A549 (cell line): ENCODE measurements around the gene PTTG2. TPM values are rescaled to one million over a fixed set of nuclear protein-coding genes. Genes with fewer than 3 reads are reported as not detected.

ENCODE experiments used
- ATAC-seq, 2 experiments: fragments of 200-7000 bp in 1 of 2; fragments of >200 bp in 1 of 2; cut with Nextera tagmentation in 1 of 2; cut with Tn5 transposase in 1 of 2; 3 replicates each; pipeline versions ENCODE4 v1.8.0 to v1.9.1; 2018 to 2020; ENCODE audit warnings: mild to moderate bottlenecking in 1 of 2, moderate library complexity in 1 of 2
- CTCF ChIA-PET: fragments of 300-600 bp; sonication (Branson Sonifier 250); formaldehyde crosslinking; extraction: SDS; loops from one replicate; lab custom pipeline; 2021; ENCODE audit warnings: antibody characterized with exemption, inconsistent platforms; lab: Yijun Ruan, JAX
- POLR2A ChIA-PET: fragments of 350-600 bp; formaldehyde crosslinking; extraction: SDS; loops from one replicate; lab custom pipeline; 2021; ENCODE audit warnings: antibody characterized with exemption, inconsistent platforms; lab: Yijun Ruan, JAX
- DNase-seq, 2 experiments: peaks; one replicate each; pipeline versions ENCODE4 v3.0.0 to v3.0.0-alpha.2; 2011 to 2016; ENCODE audit warnings: low read depth in 1 of 2, low spot score in 1 of 2
- FAIRE-seq: peaks from 2 replicates; lab custom pipeline; 2011; peaks lifted over from hg19 to GRCh38; lab: Jason Lieb, UNC
- H3K27ac ChIP-seq, 2 experiments: fragments of >200 bp; sonication (Bioruptor Twin); formaldehyde crosslinking; 3 replicates each; pipeline ENCODE4 v1.5.1; 2016 to 2017
- H3K4me1 ChIP-seq: fragments of >200 bp; sonication (Bioruptor Twin); formaldehyde crosslinking; 3 replicates; pipeline ENCODE4 v1.6.1; 2016
- H3K4me2 ChIP-seq: fragments of >200 bp; sonication (Bioruptor Twin); formaldehyde crosslinking; 3 replicates; pipeline ENCODE4 v1.6.1; 2016
- H3K4me3 ChIP-seq: fragments of >200 bp; sonication (Bioruptor Twin); formaldehyde crosslinking; 3 replicates; pipeline ENCODE4 v1.5.1; 2016
- H3K9me3 ChIP-seq: fragments of >200 bp; sonication (Bioruptor Twin); formaldehyde crosslinking; 3 replicates; pipeline ENCODE4 v1.6.1; 2016
- CHD2 ChIP-seq: fragments of 150-350 bp; IDR thresholded peaks from 2 replicates; pipeline ENCODE4 v1.6.1; 2014; ENCODE audit warnings: low read length; ENCODE audit not compliant: partially characterized antibody
- EHMT2 ChIP-seq: fragments of 200-600 bp; sonication (generic); IDR thresholded peaks from 2 replicates; pipeline ENCODE4 v1.6.1; 2016; ENCODE audit warnings: antibody characterized with exemption, low read depth, mild to moderate bottlenecking, moderate library complexity
- FOSB ChIP-seq: fragments of 250-450 bp; sonication (Bioruptor Pico); IDR thresholded peaks from 2 replicates; pipeline ENCODE4 v1.5.0; 2020; ENCODE audit warnings: mild to moderate bottlenecking, moderate library complexity
- FOSL2 ChIP-seq, 2 experiments: fragments of 450-650 bp in 1 of 2; fragments of >200 bp in 1 of 2; sonication (Bioruptor Twin) in 1 of 2; formaldehyde crosslinking; IDR thresholded peaks; 2 replicates each; pipeline versions ENCODE4 v1.5.0 to v1.6.1; 2016 to 2020; ENCODE audit warnings: mild to moderate bottlenecking in 1 of 2, moderate library complexity in 1 of 2
- HEYL ChIP-seq: fragments of 250-450 bp; sonication (Bioruptor Pico); IDR thresholded peaks from 2 replicates; pipeline ENCODE4 v1.8.0; 2021; ENCODE audit warnings: mild to moderate bottlenecking, moderate library complexity
- HOXA7 ChIP-seq: fragments of 250-450 bp; sonication (Bioruptor Pico); IDR thresholded peaks from 2 replicates; pipeline ENCODE4 v1.5.0; 2020; ENCODE audit warnings: mild to moderate bottlenecking, moderate library complexity
- MAZ ChIP-seq: fragments of 150-350 bp; IDR thresholded peaks from 2 replicates; pipeline ENCODE4 v1.6.1; 2014; ENCODE audit warnings: antibody characterized with exemption, low read depth, low read length, borderline replicate concordance
- RAD21 ChIP-seq, 2 experiments: fragments of >200 bp in 1 of 2; sonication (Bioruptor Twin) in 1 of 2; formaldehyde crosslinking in 1 of 2; IDR thresholded peaks in 1 of 2; conservative IDR thresholded peaks in 1 of 2; 2 replicates in 1 of 2; 3 replicates in 1 of 2; pipeline ENCODE4 v1.6.1; 2012 to 2018; ENCODE audit warnings: inconsistent platforms in 1 of 2
- RFX5 ChIP-seq: fragments of 450-650 bp; IDR thresholded peaks from 2 replicates; pipeline ENCODE4 v1.7.1; 2014; ENCODE audit warnings: antibody characterized with exemption, mild to moderate bottlenecking, moderate library complexity
- ZNF302 ChIP-seq: fragments of 250-450 bp; sonication (Bioruptor Pico); IDR thresholded peaks from 2 replicates; pipeline ENCODE4 v1.9.0; 2021; ENCODE audit warnings: inconsistent platforms, mild to moderate bottlenecking, moderate library complexity
- WGBS: methylation state at CpG from one replicate; pipeline ENCODE4 v1.1.6; 2017; ENCODE audit errors: missing lambda C conversion rate; 5-methylcytosine and 5-hydroxymethylcytosine counted together
- polyA plus RNA-seq, 4 experiments: library from polyadenylated mRNA; depleted of rRNA in 3 of 4; stranded (reverse); fragments of >200 nt; fragmentation: RNase III in 1 of 4; extraction: RNeasy Plus Mini Kit Qiagen cat#74134 plus additional on column Dnase treatment in 1 of 4; gene quantifications; 2 replicates in 3 of 4; 3 replicates in 1 of 4; pipeline ENCODE4 v1.2.3, GENCODE V29; 2011 to 2017
- TF ChIP-seq, protein P1 (sequence below): fragments of 250-450 bp; sonication (Bioruptor Pico); IDR thresholded peaks from 2 replicates; pipeline ENCODE4 v1.5.0; 2020; ENCODE audit warnings: low read depth, mild to moderate bottlenecking, moderate library complexity
- TF ChIP-seq, protein P2 (sequence below): fragments of 150-350 bp; IDR thresholded peaks from 2 replicates; pipeline ENCODE4 v1.6.1; 2014; ENCODE audit warnings: low read depth, mild to moderate bottlenecking, low read length
- TF ChIP-seq, protein P3 (sequence below): fragments of 250-450 bp; sonication (Bioruptor Pico); IDR thresholded peaks from 2 replicates; pipeline ENCODE4 v1.5.0; 2021; ENCODE audit warnings: mild to moderate bottlenecking, moderate library complexity, borderline replicate concordance
- TF ChIP-seq, protein P4 (sequence below): IDR thresholded peaks from 2 replicates; pipeline ENCODE4 v1.6.1; 2012; ENCODE audit warnings: low read depth, borderline replicate concordance
- TF ChIP-seq, protein P5 (sequence below): IDR thresholded peaks from 2 replicates; pipeline ENCODE4 v1.6.1; 2012

PTTG2 gene
- polyA plus RNA-seq, 2 of the 4 experiments (the other 2 are of a cell fraction): not detected

DNA sequence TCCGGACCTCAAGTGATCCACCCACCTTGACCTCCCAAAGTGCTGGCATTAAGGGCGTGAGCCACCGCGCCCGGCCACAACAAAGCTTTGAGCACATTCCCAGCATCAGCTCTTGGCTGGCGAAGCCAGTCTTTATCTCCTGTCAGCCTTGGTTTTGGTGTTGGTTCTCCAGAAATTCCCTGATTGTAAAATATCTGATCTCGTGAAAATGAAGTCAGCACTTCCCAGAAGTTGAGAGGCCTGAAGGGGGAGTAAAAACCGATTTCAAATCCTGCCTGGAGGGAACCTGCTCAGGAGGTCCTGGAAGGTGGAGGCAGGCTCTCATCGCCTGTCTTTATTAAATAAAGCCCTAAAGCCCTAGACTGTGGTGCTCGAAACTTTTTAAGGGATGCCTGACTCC is 33.6 kb downstream of the PTTG2 start:
- TF ChIP-seq, protein P1, sequence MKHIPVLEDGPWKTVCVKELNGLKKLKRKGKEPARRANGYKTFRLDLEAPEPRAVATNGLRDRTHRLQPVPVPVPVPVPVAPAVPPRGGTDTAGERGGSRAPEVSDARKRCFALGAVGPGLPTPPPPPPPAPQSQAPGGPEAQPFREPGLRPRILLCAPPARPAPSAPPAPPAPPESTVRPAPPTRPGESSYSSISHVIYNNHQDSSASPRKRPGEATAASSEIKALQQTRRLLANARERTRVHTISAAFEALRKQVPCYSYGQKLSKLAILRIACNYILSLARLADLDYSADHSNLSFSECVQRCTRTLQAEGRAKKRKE (CRISPR knock-in tag): no peak
- no peak for TF ChIP-seq RAD21 (conservative IDR thresholded peaks at IDR 0.05 in 1 of 2, IDR thresholded peaks at IDR 0.05 in 1 of 2)
- no peak for TF ChIP-seq FOSL2 (IDR thresholded peaks at IDR 0.05)
- TF ChIP-seq FOSL2 (CRISPR knock-in tag; IDR thresholded peaks at IDR 0.05): no peak
- no peak for TF ChIP-seq MAZ
- TF ChIP-seq RFX5: no peak
- TF ChIP-seq, protein P2, sequence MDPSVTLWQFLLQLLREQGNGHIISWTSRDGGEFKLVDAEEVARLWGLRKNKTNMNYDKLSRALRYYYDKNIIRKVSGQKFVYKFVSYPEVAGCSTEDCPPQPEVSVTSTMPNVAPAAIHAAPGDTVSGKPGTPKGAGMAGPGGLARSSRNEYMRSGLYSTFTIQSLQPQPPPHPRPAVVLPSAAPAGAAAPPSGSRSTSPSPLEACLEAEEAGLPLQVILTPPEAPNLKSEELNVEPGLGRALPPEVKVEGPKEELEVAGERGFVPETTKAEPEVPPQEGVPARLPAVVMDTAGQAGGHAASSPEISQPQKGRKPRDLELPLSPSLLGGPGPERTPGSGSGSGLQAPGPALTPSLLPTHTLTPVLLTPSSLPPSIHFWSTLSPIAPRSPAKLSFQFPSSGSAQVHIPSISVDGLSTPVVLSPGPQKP: no peak
- Histone ChIP-seq H3K9me3 (no peaks in the 10 kb centered on the region), H3K27ac (no peak overlapping the region), H3K4me2 (no peak overlapping the region), H3K4me3 (no peak overlapping the region), H3K4me1 (no peaks in the 10 kb centered on the region)
- no peak for FAIRE-seq
- DNase-seq: no peak
- CTCF ChIA-PET: no interaction called here
- POLR2A ChIA-PET: no interaction called here
- ATAC-seq: no peak
- 84% methylated on average over 10 of the region's 10 CpGs for WGBS

DNA sequence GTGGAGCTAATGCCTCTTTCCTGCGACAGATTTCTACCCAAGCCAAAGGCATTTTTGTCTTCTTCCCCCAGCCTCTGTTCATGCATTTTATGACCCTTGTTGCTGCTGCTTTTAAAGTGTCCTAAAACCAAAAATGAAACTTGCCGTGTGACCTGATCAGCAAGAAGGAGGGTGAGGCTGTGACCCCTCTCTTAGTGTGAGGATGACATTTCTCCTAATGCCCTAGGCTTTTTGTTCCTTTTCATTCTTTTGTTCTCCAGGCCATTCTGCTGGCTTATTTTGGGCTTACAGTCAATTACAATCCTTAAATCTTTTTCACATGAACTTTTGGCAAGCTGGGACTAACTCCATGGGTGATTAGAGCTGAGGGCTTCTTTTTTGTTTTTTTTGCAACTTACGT is 34.4 kb downstream of the PTTG2 start:
- ChIA-PET POLR2A (no interaction called here), CTCF (no interaction called here)
- no peak for ATAC-seq

DNA sequence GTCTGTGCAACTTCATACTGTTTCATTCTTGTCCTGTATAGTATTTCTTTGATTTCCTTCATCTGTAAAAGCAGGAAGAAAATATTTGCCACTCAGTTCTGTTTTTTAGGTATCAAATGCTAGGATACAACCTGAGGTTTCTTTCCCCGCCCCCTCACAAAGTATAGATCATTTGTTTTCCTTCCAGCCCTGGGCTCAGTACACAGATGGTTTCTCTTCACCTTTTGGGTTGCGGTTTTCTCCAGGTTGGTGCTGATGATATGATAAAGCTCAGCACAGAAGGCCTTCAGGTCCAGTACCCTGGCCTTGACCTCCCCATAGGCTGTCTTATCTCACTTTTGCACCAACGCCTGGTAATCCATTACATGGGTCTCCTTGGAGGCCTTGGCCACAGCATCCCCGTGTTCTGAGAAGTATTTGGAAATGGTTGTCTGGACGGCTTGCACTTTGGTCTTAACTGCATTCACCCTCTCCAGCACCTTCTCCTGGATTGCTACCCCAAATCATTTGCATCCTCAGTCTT is 35.2 kb downstream of the PTTG2 start:
- CTCF ChIA-PET: no interaction called here
- Histone ChIP-seq H3K4me2 (no peak overlapping the region), H3K4me1 (no peaks in the 10 kb centered on the region), H3K9me3 (no peaks in the 10 kb centered on the region), H3K27ac (no peak overlapping the region), H3K4me3 (no peak overlapping the region)
- TF ChIP-seq, protein P3, sequence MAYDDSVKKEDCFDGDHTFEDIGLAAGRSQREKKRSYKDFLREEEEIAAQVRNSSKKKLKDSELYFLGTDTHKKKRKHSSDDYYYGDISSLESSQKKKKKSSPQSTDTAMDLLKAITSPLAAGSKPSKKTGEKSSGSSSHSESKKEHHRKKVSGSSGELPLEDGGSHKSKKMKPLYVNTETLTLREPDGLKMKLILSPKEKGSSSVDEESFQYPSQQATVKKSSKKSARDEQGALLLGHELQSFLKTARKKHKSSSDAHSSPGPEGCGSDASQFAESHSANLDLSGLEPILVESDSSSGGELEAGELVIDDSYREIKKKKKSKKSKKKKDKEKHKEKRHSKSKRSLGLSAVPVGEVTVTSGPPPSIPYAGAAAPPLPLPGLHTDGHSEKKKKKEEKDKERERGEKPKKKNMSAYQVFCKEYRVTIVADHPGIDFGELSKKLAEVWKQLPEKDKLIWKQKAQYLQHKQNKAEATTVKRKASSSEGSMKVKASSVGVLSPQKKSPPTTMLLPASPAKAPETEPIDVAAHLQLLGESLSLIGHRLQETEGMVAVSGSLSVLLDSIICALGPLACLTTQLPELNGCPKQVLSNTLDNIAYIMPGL (CRISPR knock-in tag): no peak
- TF ChIP-seq FOSB (CRISPR knock-in tag): no peak
- DNase-seq (no peak), ATAC-seq (no peak), FAIRE-seq (no peak)
- POLR2A ChIA-PET: no interaction called here
- WGBS: 88% methylated on average over 5 of the region's 5 CpGs

More for the DNA sequence above, 34.4 kb downstream of the PTTG2 start:
- TF ChIP-seq CHD2 (no peak), HOXA7 (CRISPR knock-in tag) (no peak), EHMT2 (no peak), HEYL (CRISPR knock-in tag) (no peak), ZNF302 (CRISPR knock-in tag) (no peak)
- TF ChIP-seq, protein P4, sequence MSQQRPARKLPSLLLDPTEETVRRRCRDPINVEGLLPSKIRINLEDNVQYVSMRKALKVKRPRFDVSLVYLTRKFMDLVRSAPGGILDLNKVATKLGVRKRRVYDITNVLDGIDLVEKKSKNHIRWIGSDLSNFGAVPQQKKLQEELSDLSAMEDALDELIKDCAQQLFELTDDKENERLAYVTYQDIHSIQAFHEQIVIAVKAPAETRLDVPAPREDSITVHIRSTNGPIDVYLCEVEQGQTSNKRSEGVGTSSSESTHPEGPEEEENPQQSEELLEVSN: no peak
- TF ChIP-seq, protein P3 (CRISPR knock-in tag): no peak
- TF ChIP-seq, protein P5, sequence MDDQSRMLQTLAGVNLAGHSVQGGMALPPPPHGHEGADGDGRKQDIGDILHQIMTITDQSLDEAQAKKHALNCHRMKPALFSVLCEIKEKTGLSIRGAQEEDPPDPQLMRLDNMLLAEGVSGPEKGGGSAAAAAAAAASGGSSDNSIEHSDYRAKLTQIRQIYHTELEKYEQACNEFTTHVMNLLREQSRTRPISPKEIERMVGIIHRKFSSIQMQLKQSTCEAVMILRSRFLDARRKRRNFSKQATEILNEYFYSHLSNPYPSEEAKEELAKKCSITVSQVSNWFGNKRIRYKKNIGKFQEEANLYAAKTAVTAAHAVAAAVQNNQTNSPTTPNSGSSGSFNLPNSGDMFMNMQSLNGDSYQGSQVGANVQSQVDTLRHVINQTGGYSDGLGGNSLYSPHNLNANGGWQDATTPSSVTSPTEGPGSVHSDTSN: no peak
- WGBS: 91% methylated on average over 3 of the region's 3 CpGs
- H3K9me3 ChIP-seq: no peaks in the 10 kb centered on the region
- H3K4me2 ChIP-seq: no peak overlapping the region
- FAIRE-seq (no peak), DNase-seq (no peak)
- no peak overlapping the region for H3K4me3 ChIP-seq
- H3K4me1 ChIP-seq: no peaks in the 10 kb centered on the region
- no peak overlapping the region for H3K27ac ChIP-seq
